ENCODE measurements around the gene MTMR2. TPM values are rescaled to one million over a fixed set of nuclear protein-coding genes. Genes with fewer than 3 reads are reported as not detected.

The MTMR2 gene
- total and polyA plus RNA-seq, 2 donors (not counting 3 experiments of a cell fraction or from before 2014, with no cell fraction given): 19.5 to 49.5 TPM

GRCh38 chr11:95912902-95913560 is 10.9 kb downstream of the MTMR2 start:
- intact Hi-C loops (cut with micrococcal nuclease): no loop called here
- POLR2A ChIA-PET: no interaction called here

GRCh38 chr11:95911369-95911759 is 12.5 kb downstream of the MTMR2 start:
- H4K20me1 ChIP-seq (replicated peaks; ENCODE audit: control insufficient read depth, extremely low read depth, insufficient read depth, low read length): no peaks in the 10 kb centered on the region
- TF ChIP-seq GATA2 (IDR thresholded peaks at IDR 0.05; ENCODE audit: insufficient read depth, insufficient read length, low read depth, low read length) (no peak), EZH2 (IDR thresholded peaks at IDR 0.05; ENCODE audit: borderline replicate concordance, low read depth, low read length, severe bottlenecking) (no peak)
- ChIA-PET POLR2A (no interaction called here), CTCF (no interaction called here)
- intact Hi-C loops (cut with micrococcal nuclease): no loop called here
- no peak overlapping the region for H2AFZ ChIP-seq (ENCODE audit: low read depth, low read length)
- peaks cover 15% of the 10 kb centered on the region for H3K4me1 ChIP-seq (ENCODE audit: control insufficient read depth, extremely low read depth, insufficient read depth, low read length)
- dilution Hi-C loops (cut with MboI; ENCODE audit: extremely low pct_ligation_motif_present, low sequenced_read_pairs): no loop called here
- H3K4me3 ChIP-seq (replicated peaks in 1 of 3; ENCODE audit: insufficient read depth in 1 of 3, low read depth in 1 of 3, low read length in 3 of 3): no peak overlapping the region
- no peaks in the 10 kb centered on the region for H3K27me3 ChIP-seq (ENCODE audit: control insufficient read depth in 2 of 2, insufficient read depth in 2 of 2, low read length in 2 of 2)
- no peak for FAIRE-seq
- H3K27ac ChIP-seq (ENCODE audit: insufficient read depth, low read depth, low read length): no peak overlapping the region
- H3K9me3 ChIP-seq (replicated peaks; ENCODE audit: control insufficient read depth, insufficient read depth, low read length): no peaks in the 10 kb centered on the region
- no peak overlapping the region for H3K4me2 ChIP-seq (ENCODE audit: insufficient read depth, low read length)
- no peaks in the 10 kb centered on the region for H3K9me1 ChIP-seq (replicated peaks; ENCODE audit: control insufficient read depth, extremely low read depth, insufficient read depth, low read length)
- DNase-seq (ENCODE audit: low read depth, low spot score): no peak
- BruUV-seq (replicated peaks): no TSS peak
- H3K9ac ChIP-seq (replicated peaks; ENCODE audit: extremely low read depth, insufficient read depth, low read length): no peak overlapping the region
- no peaks in the 10 kb centered on the region for H3K36me3 ChIP-seq (ENCODE audit: control insufficient read depth in 2 of 2, extremely low read depth in 1 of 2, insufficient read depth in 2 of 2, low read length in 2 of 2)
- peaks cover 85% of the 10 kb centered on the region for H3K79me2 ChIP-seq (ENCODE audit: control insufficient read depth, insufficient read depth, low read length)

More at GRCh38 chr11:95912902-95913560, 10.9 kb downstream of the MTMR2 start:
- Histone ChIP-seq H3K27ac (ENCODE audit: insufficient read depth, low read depth, low read length) (no peak overlapping the region), H3K9ac (replicated peaks; ENCODE audit: extremely low read depth, insufficient read depth, low read length) (no peak overlapping the region), H2AFZ (ENCODE audit: low read depth, low read length) (no peak overlapping the region), H3K9me1 (replicated peaks; ENCODE audit: control insufficient read depth, extremely low read depth, insufficient read depth, low read length) (no peaks in the 10 kb centered on the region), H4K20me1 (replicated peaks; ENCODE audit: control insufficient read depth, extremely low read depth, insufficient read depth, low read length) (no peaks in the 10 kb centered on the region), H3K4me1 (ENCODE audit: control insufficient read depth, extremely low read depth, insufficient read depth, low read length) (peaks cover 30% of the 10 kb centered on the region), H3K79me2 (ENCODE audit: control insufficient read depth, insufficient read depth, low read length) (peaks cover 73% of the 10 kb centered on the region), H3K4me3 (replicated peaks in 1 of 3; ENCODE audit: insufficient read depth in 1 of 3, low read depth in 1 of 3, low read length in 3 of 3) (no peak overlapping the region), H3K9me3 (replicated peaks; ENCODE audit: control insufficient read depth, insufficient read depth, low read length) (no peaks in the 10 kb centered on the region), H3K27me3 (ENCODE audit: control insufficient read depth in 2 of 2, insufficient read depth in 2 of 2, low read length in 2 of 2) (no peaks in the 10 kb centered on the region), H3K4me2 (ENCODE audit: insufficient read depth, low read length) (no peak overlapping the region), H3K36me3 (ENCODE audit: control insufficient read depth in 2 of 2, extremely low read depth in 1 of 2, insufficient read depth in 2 of 2, low read length in 2 of 2) (no peaks in the 10 kb centered on the region)
- BruUV-seq (replicated peaks): no TSS peak
- DNase-seq (ENCODE audit: low read depth, low spot score) (no peak), FAIRE-seq (no peak)
- CTCF ChIA-PET: interaction anchor here (1.1 to 1.6 kb wide), 2 partner anchors 8 to 64 kb away, joined by 3 read pairs; no protein-coding TSS in a partner anchor
- dilution Hi-C loops (cut with MboI; ENCODE audit: extremely low pct_ligation_motif_present, low sequenced_read_pairs): no loop called here
- TF ChIP-seq JUN (IDR thresholded peaks at IDR 0.05; ENCODE audit: borderline replicate concordance, insufficient read depth, insufficient read length, low read depth) (no peak), FOS (IDR thresholded peaks at IDR 0.05; ENCODE audit: borderline replicate concordance, insufficient read depth, low read length) (peak; percentile 24)

All from endothelial cell of umbilical vein (primary cell).